Measurements from ENCODE around the gene GSE1. TPM values are rescaled to one million over a fixed set of nuclear protein-coding genes. Genes with fewer than 3 reads are reported as not detected.
A peak's percentile ranks its signal among the peaks of the same experiment; 100 is the strongest.

The GSE1 gene
- total and polyA plus RNA-seq, 2 experiments from 2014 or later, result 32.4 to 135 TPM

DNA sequence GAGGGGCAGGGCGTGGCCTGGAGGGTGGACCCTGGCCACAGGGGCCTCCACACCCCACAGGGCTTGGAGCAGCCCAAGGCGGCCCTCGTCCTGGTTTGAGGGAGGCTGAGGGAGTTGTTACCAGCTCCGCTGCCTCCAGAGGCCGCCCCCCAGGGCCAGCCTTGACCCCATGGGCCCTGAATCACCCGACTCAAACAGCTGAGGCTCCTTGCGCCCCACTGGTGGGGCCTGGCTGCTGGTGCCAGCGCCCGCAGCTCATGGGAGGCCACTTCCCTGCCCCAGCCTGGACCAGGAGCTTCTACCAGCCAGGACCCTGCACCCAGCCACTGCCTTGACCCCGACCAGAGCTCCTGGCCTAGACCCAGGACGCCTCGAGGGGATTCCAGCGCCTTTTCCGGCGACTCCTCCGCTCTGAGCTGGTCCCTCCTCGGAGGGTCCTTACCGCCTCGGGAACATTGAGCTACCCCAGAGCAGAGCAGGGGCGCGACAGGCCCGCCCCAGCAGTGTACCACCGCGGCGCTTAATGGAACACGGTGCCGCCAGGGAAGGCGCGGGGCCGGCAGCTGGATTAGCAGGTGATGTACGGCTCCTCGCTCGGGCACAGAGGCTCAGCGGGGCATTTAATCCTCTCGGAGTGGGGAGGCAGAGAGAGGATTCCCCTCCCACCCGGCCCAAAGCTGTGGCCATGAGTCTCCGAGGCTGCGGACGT, 37.2 kb downstream of the GSE1 start:
- Mint-ChIP-seq H3K4me3 (no peak overlapping the region), H3K27me3 (ENCODE audit: insufficient read depth, low read depth, poor library complexity) (peaks cover 15% of the 10 kb centered on the region), H3K36me3 (ENCODE audit: low read depth) (peaks cover 32% of the 10 kb centered on the region), H3K9me3 (no peaks in the 10 kb centered on the region), H3K27ac (no peak overlapping the region), H3K4me1 (peaks cover 8% of the 10 kb centered on the region; the same call in 2 of the 3 replicates)
- DNase-seq (ENCODE audit: low spot score), result no peak
- ATAC-seq, result peak; percentile 9
- Histone ChIP-seq H3K27ac (ENCODE audit: low read depth) (peak overlapping the region; percentile 39; the same call in 1 of the 2 replicates), H3K4me3 (no peak overlapping the region), H2AFZ (no peak overlapping the region), H3K36me3 (ENCODE audit: insufficient read depth) (no peaks in the 10 kb centered on the region), H4K20me1 (replicated peaks; ENCODE audit: insufficient read depth) (peaks cover 14% of the 10 kb centered on the region), H3K4me2 (no peak overlapping the region), H3K27me3 (ENCODE audit: insufficient read depth) (no peaks in the 10 kb centered on the region), H3K79me2 (replicated peaks; ENCODE audit: insufficient read depth) (peaks cover 18% of the 10 kb centered on the region), H3F3A (replicated peaks; ENCODE audit: low read depth) (peaks cover 10% of the 10 kb centered on the region; the same call in 1 of the 2 replicates), H3K4me1 (ENCODE audit: insufficient read depth) (no peaks in the 10 kb centered on the region), H3K9me2 (ENCODE audit: insufficient read depth) (no peaks in the 10 kb centered on the region)
- no peak for TF ChIP-seq ZNF331 (CRISPR knock-in tag; IDR thresholded peaks at IDR 0.05; ENCODE audit: low read depth)
- TF ChIP-seq POLR2AphosphoS5 (IDR thresholded peaks at IDR 0.05; ENCODE audit: low read depth), result no peak
- no peak for TF ChIP-seq EZH2 (IDR thresholded peaks at IDR 0.05; ENCODE audit: low read depth, unreplicated experiment)
- TF ChIP-seq NANOG (IDR thresholded peaks at IDR 0.05; ENCODE audit: borderline replicate concordance), result no peak

- TF ChIP-seq EZH2 (IDR thresholded peaks at IDR 0.05; ENCODE audit: low read depth, unreplicated experiment) (no peak), STAT1 (IDR thresholded peaks at IDR 0.05; ENCODE audit: unreplicated experiment) (no peak), CREB1 (CRISPR knock-in tag; IDR thresholded peaks at IDR 0.05; ENCODE audit: low read depth) (no peak), NANOG (IDR thresholded peaks at IDR 0.05; ENCODE audit: borderline replicate concordance) (no peak), JUNB (IDR thresholded peaks at IDR 0.05; ENCODE audit: unreplicated experiment) (no peak), POLR2AphosphoS5 (IDR thresholded peaks at IDR 0.05; ENCODE audit: low read depth) (no peak), ZNF331 (CRISPR knock-in tag; IDR thresholded peaks at IDR 0.05; ENCODE audit: low read depth) (no peak), ZNF114 (CRISPR knock-in tag; IDR thresholded peaks at IDR 0.05) (no peak)
- TF ChIP-seq, protein P1, sequence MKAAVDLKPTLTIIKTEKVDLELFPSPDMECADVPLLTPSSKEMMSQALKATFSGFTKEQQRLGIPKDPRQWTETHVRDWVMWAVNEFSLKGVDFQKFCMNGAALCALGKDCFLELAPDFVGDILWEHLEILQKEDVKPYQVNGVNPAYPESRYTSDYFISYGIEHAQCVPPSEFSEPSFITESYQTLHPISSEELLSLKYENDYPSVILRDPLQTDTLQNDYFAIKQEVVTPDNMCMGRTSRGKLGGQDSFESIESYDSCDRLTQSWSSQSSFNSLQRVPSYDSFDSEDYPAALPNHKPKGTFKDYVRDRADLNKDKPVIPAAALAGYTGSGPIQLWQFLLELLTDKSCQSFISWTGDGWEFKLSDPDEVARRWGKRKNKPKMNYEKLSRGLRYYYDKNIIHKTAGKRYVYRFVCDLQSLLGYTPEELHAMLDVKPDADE (IDR thresholded peaks at IDR 0.05), result no peak
- DNase-seq (ENCODE audit: low spot score) (no peak), ATAC-seq (no peak; the same call in 2 of the 3 replicates)
- H3K4me1 Mint-ChIP-seq, result peaks cover 8% of the 10 kb centered on the region; the same call in 2 of the 3 replicates
- peaks cover 36% of the 10 kb centered on the region for H3K36me3 Mint-ChIP-seq (ENCODE audit: low read depth)
- peaks cover 13% of the 10 kb centered on the region; the same call in 1 of the 2 replicates for H3F3A ChIP-seq (replicated peaks; ENCODE audit: low read depth)
- H3K27me3 ChIP-seq (ENCODE audit: insufficient read depth), result no peaks in the 10 kb centered on the region
- no peak overlapping the region for H3K4me2 ChIP-seq
- no peak overlapping the region for H3K4me3 Mint-ChIP-seq
- H4K20me1 ChIP-seq (replicated peaks; ENCODE audit: insufficient read depth), result peaks cover 14% of the 10 kb centered on the region
- no peak overlapping the region for H3K27ac ChIP-seq (ENCODE audit: low read depth)
- no peaks in the 10 kb centered on the region for H3K9me3 Mint-ChIP-seq
- H3K36me3 ChIP-seq (ENCODE audit: insufficient read depth), result no peaks in the 10 kb centered on the region
- no peaks in the 10 kb centered on the region for H3K9me2 ChIP-seq (ENCODE audit: insufficient read depth)
- H3K79me2 ChIP-seq (replicated peaks; ENCODE audit: insufficient read depth), result peaks cover 15% of the 10 kb centered on the region
- no peak overlapping the region for H3K4me3 ChIP-seq
- H2AFZ ChIP-seq, result no peak overlapping the region
- peaks cover 13% of the 10 kb centered on the region for H3K27me3 Mint-ChIP-seq (ENCODE audit: insufficient read depth, low read depth, poor library complexity)
- H3K27ac Mint-ChIP-seq, result no peak overlapping the region
- no peaks in the 10 kb centered on the region for H3K4me1 ChIP-seq (ENCODE audit: insufficient read depth)
These were observed 37.9 kb downstream of the GSE1 start for GRCh38 chr16:85650844-85651628.
